ENCODE data around the gene CFH.
A peak's percentile ranks its signal among the peaks of the same experiment; 100 is the strongest.
"Not testable (repeated sequence)": the region's sequence is repeated elsewhere in the genome, so short reads cannot be mapped to it uniquely, and the experiment has no call there.

CFH gene

DNA sequence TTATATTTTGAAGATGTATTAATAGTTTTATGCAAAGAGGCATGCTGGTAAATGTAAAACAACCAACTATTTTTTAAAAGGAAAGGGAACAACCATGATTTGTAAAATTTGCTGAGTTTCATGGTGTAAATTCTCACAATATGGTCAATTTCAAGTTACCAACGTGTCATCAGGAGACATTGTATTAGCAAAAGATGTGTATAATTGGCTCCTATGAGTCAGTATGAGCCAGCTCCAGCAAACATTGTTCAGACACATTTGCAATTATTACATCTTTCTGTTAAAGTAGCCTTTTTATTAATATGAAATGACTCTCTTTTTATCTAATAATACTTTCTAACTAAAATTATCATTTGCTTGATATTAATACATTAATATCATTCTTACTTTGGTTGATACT is 15.3 kb downstream of the CFH start:
- no peak for DNase-seq (ENCODE audit: low spot score)

DNA sequence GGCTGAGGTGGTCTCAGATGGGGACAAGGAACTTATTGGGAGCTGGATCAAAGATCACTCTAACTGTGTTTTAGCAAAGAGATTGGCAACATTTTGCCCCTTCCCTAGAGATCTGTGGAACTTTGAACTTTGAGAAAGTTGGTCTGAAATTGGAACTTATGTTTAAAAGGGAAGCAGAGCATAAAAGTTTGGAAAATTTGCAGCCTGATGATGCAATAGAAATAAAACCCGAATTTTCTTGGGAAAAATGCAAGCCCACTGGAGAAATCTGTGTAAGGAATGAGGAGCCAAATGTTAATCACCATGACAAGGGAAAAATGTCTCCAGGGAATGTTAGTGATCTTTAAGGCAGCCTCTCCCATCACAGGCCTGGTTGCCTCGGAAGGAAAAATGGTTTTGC is 17.2 kb downstream of the CFH start:
- DNase-seq (ENCODE audit: low spot score): no peak

DNA sequence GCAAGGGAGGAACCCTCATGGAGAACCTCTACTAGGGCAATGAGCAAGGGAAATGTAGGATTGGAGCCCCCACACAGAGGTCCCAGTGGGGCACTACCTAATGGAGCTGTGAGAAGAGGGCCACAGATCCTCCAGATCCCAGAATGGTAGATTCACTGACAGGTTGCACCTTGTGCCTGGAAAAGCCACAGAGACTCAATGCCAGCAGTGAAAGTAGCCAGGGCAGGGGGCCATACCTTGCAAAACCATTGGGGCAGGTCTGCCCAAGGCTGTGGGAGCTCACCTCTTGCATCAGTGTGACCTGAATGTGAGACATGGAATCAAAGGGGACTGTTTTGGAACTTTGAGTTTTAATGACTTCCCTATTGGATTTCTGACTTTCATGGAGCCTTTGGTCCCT is 17.9 kb downstream of the CFH start:
- no peak for DNase-seq (ENCODE audit: low spot score)

DNA sequence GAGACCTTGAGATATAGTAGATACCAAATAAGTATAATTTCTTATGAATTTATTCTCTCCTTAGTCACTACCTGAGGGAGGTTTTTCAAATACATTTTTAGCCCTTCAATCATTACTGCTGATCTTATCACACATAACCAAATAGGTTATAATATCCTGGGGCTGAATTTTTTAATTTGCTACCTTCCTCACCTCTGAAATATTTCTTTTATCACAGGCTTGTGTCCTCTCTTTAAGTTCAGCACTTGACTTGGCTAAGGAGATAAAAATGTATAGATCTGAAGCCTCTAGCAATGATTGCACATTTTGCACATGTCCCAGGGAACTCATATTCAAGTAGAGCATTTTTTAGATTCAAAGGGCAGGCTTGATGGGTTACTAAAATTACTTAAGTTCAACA is 23.1 kb downstream of the CFH start:
- DNase-seq (ENCODE audit: low spot score): no peak

DNA sequence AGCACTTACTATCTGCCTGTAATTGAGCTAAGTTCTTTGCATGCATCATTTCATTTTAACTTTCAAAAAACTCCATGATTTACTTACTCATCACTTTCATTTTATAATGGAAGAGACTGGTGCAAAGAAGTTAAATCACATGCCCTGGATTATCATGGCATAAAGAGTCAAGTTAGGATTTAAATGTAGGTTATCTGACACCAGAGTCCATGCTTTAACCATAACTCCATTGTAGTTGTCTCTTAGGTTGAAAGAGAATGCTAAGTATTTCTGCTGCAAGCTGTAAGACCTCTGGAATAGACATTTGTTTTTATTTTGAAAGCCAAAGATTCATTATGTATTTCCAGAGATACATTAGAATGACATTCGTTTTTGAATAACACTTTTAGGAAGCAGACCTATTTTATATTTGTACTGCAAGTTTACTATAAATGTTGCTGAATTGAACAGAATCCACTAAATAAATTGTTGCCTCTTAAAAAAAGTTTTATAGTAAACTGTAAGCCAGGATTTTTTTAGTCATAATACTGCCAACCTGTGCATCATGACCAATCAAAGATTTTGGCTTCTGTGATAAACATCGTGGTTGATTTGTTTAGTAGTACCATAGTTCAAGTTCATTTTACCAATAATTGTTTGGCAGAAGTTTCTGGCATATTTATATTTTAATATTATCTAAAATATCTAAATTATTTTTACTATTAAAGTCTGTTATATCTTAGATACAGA is 26.1 kb downstream of the CFH start:
- DNase-seq (ENCODE audit: low spot score): no peak

DNA sequence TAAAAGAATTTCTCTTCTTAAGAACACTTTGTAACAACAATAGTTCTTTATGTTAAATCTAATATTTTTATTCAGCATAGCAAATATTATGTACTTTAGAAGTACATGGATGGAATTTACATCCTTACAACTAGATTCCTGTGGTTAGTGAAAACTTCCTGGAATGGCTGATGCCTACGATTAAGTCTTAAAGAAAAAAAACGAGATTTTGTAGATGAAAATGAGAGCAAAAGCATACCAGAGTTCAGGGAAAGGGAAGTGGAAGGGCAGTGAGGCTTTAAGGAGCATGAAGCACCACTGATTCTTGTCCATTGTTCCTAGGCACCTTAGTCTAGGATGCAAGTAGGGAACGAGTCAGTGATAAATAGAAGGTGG is 26.7 kb downstream of the CFH start:
- DNase-seq (ENCODE audit: low spot score): no peak

DNA sequence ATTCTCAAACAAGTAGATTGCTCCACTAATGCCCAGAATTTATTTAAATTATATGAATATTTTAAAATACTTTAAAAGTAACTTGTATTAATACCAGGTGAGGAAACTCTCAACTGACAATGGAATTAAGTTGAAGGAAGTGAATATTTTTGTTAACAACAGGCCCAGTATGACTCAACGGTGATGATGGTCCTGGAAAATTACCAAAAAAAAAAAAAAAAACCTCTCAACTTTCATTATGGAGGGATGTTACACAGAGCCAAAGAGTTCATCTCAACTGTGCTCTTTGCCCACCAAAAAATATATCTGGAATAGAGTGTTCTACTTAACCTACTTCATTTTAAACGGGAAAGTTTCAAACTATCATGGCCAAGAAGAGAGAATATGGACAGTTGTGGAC is 28.3 kb downstream of the CFH start:
- no peak for DNase-seq (ENCODE audit: low spot score)

DNA sequence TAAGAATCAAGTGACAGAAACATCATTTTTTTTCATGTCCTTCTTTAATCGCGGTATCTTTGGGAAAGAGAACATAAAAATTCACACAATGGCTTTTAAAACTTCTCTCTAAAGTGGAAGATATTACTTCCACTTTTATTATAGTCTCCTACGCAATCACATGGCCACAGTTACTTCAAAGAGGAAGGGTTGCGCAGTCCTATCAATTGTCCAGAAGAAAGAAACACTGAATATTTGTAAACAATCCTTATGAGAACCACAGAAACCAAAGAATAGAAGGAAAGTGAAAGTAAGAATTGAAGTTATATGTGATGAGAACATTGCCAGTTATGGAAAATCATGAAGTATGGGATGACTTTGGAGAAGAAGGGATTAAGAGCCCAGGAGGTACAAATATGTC is 32.6 kb downstream of the CFH start:
- no peak for DNase-seq (ENCODE audit: low spot score)

DNA sequence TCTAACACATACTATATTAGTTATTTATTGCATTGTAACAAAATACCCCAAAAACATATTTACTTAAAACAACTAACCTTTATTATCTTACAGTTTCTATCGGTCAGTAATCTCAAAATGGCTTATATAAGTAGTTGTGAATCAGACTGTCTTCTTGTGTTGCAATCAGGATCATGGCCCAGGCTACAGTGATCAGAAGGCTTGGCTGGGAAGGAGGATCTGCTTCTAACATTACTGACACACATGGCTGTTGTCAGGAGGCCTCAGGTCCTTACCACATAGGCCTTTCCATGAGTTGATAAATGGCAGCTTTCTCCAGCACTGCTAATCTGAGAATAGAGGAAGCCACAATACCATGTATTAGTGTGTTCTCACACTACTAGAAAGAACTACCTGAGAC is 33.7 kb downstream of the CFH start:
- no peak for DNase-seq (ENCODE audit: low spot score)

DNA sequence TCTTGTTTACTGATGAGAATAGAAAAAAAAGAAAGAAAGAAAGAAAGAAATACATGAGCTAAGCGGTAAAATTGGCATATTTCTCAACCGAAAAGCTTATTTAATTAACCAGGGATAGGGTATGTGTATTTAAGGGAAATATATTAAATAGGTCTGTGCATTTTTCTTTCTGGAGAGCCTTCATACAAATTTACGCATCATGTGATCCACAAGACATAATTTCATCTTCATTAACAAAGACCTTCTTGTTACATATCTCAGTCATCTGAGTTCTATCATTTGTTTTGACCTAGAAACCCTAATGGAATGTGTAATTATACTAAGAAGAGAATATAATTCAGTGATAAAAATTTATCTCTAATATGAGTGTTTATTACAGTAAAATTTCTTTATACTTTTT is 37.2 kb downstream of the CFH start:
- no peak for DNase-seq (ENCODE audit: low spot score)

DNA sequence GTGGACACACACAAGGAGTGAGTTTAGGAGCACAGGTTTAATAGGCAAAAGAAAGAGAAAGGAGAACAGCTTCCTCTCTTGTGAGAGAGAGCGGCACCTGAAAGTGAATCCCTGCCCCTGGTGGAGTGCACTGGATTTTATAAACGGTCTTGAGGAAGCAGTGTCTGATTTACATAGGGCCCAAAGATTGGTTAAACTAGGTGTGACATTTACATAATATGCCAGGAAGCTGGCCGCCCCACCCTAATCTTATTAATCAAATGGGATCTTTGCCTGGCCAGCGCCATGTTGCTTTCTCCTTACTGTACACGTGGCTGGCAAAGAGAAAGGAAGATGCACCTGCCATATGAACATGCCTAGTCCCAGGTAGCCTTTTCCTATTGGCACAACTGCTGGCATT is 38.7 kb downstream of the CFH start:
- DNase-seq (ENCODE audit: low spot score): no peak

DNA sequence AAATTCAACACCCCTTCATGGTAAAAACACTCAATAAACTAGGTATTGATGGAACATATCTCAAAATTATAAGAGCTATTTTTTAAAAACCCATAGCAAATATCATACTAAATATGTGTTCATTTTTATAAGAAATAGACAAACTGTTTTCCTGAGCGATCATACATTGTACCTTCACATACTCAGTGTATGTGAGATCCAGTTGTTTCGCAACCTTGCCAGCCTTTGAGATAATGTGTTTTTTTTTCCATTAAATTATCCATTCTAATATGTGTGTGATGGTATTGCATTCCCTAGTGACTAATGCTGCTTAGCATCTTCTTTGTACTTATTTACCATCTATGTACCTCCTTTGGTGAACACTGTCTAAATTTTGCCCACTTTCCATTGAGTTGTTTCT is 47.1 kb downstream of the CFH start:
- no peak for DNase-seq (ENCODE audit: low spot score)

DNA sequence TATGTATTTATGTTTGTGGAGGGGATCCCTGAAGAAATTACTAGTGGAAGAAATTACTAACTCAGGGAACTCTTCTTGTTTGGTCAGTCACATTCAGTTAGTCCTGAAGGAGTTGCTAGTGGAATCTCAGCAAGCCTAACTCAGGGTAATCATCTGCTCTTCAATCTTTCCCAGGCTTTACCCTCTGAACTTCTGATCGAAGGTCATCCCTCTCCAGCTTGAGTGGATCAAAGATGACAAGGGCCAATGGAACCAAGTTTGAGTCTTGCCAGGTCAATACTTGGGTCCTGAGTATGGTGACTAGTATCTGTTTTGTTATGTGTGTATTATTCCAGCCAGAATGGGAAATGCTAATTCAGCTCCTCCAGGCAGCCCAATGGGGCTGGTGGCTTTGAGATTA is 49.3 kb downstream of the CFH start:
- no peak for DNase-seq (ENCODE audit: low spot score)

DNA sequence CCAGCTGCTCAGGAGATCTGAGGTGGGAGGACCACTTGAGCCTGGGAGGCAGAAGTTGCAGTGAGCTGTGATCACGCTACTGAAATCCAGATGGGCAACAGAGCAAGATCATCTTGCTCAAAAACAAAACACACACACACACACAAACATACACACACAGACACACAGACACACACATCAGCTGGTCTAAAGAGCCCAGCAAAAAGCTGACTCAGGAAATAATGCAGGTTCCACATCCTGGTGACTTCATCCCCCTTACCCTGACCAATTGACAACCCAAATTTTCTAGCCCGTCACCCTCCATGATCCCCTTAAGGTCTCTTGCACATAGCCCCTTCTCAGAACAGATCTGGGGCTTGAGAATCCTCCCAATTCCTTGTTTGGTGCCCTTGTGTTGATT is 58.0 kb downstream of the CFH start:
- not testable (repeated sequence) for DNase-seq (ENCODE audit: low spot score)

DNA sequence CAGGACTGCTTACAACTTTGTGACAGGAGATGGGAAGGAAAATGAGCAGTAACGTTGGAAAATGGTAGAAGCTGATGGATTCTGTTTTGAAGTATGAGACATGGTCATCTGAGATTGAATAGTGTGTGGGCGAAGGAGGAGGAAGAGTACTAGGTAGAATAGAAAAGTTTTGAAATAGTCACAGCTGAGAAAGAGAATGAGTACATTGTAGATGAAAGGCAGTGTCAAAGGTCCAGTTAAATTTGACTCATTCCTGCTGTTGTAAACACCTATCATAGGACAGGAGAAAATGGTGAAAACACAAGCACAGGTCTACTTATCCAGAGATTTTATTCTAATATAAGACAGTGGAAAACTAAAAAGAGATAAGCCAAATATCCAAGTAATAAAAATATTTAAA is 66.0 kb downstream of the CFH start:
- DNase-seq (ENCODE audit: low spot score): no peak

DNA sequence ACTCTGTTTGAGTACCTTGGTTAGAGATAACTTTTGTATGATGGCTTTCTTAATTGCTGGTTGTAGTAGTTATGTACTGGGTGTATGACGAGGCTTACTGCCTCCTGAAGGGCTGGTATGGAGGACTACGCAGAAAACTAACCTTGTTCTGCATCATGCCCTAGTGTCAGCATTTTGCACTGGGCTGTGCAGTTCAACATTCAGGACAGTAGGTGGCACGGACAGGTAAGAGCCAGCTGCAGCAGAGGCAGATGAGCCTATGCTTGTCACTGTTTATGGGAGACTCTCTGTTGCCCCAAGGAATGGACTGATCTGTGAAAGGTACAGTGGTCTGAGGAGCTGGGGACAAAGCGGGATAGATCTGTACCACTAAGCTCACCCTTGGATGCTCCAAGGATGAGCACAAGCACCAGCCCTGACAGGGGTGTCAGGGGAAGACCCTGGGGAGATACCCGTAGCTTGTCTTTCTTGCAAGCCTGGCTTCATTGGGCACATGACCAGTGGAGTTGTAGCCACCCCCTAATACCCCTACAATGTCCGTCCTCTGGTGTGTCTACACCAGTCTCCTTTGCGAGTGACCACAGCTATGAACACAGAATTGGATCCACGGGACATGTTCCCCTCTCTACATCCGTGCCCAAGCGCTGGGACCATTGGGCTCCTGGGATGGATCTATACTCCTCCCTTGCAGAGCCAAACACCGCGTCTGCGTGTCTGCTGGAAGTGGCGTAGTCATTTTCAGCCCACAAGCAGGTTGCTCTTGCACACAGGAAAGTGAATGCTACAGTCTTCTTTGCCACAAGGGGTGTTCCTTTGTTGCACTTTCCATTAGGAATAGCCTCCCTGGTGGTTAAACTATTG is 71.7 kb downstream of the CFH start:
- DNase-seq (ENCODE audit: low spot score): peak; percentile 6

DNA sequence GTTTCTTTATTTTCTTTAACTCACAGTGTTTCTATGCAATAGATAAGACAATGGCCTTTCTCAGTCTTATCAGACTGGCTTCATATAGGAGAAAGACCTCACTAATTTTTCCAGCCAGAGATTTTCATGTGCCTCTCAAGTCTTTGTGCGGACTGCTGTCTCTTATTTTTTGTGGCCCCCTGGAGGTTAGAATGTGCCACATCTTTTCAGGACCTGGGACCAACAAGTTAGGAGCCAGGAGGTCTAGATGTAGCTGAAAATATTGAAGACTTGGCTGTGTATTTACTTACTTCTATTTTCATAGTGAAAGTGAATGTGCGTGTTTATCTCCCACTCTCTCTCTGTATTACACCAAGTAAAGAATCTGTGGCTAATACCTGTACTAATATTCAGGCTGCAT is 80.7 kb downstream of the CFH start:
- no peak for DNase-seq (ENCODE audit: low spot score)

DNA sequence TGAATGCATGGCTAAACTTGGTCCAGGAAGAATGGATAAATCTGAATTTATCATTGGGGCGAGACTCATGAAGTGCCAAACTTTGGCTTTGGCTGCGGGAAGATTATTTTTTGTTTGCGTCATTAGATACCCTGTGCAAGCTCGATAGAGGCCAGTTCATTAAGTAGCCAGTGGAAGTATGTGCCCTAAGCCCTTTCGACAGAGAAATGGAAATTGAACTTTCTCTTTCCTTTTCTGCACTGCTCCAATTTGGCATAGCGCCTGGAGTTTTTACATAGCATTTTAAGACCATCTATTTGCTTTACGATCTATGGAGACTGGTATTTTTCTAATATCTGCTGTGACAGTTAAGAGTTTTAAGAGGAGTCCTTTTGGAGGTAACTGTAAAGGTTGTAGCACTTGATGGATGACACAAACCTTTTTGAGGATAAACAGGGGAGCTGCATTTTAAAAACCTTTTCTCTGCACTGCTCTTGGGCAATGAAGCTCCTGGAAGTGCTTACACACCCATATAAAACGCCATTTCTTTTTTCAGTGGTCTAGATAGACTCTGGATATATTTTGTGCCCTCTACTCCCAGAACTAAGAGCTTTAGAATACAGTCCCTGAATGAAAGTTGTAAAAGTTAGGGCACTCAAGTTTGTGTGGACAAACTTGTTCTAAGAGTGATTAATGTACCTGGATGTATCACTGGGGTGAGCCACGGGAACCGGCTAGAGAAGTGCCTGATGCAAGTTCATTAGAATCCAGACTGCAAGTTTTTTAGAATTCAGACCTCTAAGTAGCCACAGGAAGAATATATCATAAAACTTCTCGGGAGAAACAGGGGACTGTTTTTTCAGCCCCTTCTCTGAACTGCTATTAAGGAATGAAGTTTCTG is 81.5 kb downstream of the CFH start:
- DNase-seq (ENCODE audit: low spot score): no peak

DNA sequence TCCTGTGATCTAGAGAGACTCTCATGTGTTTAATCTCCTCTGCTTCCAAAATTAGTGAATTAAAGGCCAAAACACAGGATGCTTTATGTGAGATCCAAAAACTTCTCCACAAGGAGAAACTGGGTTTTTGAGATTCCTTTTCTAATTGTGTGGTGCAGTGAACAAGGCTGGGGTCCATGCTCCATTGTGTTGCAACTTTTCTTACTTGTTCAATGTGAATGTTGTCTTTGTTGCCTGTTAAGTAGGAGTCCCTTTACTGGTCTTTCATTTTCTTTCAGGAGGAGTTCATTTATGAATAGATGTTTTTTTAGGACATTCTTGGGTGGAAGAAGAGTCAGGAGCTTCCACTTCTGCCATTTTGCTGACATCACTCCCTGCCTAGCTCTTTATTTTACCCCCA is 82.2 kb downstream of the CFH start:
- DNase-seq (ENCODE audit: low spot score): no peak

DNA sequence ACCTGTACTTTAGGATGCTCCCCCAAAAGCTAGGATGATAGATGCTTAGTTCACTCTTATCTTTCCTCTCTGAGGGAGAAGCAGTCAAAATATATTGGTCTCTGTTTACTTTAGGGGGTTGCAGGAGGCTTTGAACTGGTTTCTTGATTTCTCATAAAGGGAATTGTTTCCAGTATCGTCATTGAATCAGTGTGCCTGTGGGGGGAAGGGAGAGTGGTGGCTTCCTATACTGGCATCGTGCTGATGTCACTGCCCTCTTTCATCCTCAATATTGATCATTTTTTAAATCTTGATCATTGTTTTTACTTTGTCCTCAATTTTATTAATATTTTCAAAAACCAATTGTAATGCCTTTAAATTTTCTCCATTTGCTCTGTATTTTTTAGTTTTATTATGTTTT is 82.6 kb downstream of the CFH start:
- DNase-seq (ENCODE audit: low spot score): no peak

DNA sequence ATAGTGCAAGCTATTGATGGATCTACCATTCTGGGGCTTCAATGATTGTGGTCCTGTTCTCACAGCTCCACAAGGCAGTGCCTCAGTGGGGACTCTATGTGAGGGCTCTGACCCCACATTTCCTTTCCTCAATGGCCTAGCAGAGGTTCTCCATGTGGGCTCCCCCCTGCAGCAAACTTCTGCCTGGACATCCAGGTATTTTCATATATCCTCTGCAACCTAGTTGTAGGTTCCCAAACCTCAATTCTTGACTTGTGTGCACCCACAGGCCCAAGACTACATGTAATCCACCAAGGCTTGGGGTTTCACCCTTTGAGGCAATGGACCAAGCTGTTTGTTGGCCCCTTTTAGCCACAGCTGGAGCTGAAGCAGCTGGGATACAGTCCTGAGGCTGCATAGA is 86.9 kb downstream of the CFH start:
- no peak for DNase-seq (ENCODE audit: low spot score)

DNA sequence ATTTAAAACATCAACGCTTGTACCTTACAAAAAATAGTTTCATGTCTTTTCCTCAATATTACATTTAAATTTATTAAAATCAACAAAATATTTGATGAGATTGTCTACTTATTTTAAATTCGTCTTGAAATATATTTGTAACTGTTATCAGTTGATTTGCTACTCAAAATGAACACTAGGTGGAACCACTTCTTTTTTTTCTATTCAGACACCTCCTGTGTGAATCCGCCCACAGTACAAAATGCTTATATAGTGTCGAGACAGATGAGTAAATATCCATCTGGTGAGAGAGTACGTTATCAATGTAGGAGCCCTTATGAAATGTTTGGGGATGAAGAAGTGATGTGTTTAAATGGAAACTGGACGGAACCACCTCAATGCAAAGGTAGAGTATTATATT is 91.4 kb downstream of the CFH start:
- DNase-seq (ENCODE audit: low spot score): not testable (repeated sequence)
